Right atrium auricular region (tissue), 2 donors: ENCODE results near the gene CACNA1C. TPM values are rescaled to one million over a fixed set of nuclear protein-coding genes. Genes with fewer than 3 reads are reported as not detected.
A peak's percentile ranks its signal among the peaks of the same experiment; 100 is the strongest.

Experiments
- DNase-seq: peaks from one replicate; pipeline ENCODE4 v3.0.0-alpha.2; 2019; ENCODE audit warnings: low spot score
- H3K27ac ChIP-seq, 2 donors: fragments of 200-600 bp; sonication (generic); 1 replicate in 1 of 2; 2 replicates in 1 of 2; pipeline ENCODE4 v1.5.1; 2016 to 2019
- H3K27me3 ChIP-seq, 2 donors: fragments of 200-600 bp; sonication (generic); one replicate each; pipeline versions ENCODE4 v1.5.1 to v1.6.0; 2017 to 2019
- H3K36me3 ChIP-seq: fragments of 200-600 bp; sonication (generic); one replicate; pipeline ENCODE4 v1.5.1; 2016
- H3K4me1 ChIP-seq, 2 donors: fragments of 200-600 bp; sonication (generic); one replicate each; pipeline versions ENCODE4 v1.5.1 to v1.6.0; 2017 to 2019
- H3K4me3 ChIP-seq, 2 donors: fragments of 200-600 bp; sonication (generic); 1 replicate in 1 of 2; 2 replicates in 1 of 2; pipeline ENCODE4 v1.5.1; 2017 to 2019; ENCODE audit warnings: mild to moderate bottlenecking in 1 of 2, moderate library complexity in 1 of 2
- H3K9me3 ChIP-seq, 2 donors: fragments of 200-600 bp; sonication (generic); one replicate each; pipeline ENCODE4 v1.5.1; 2019
- CTCF ChIP-seq, 2 donors: fragments of 200-600 bp; sonication (generic); IDR thresholded peaks; one replicate each; pipeline ENCODE4 v1.5.1; 2019; ENCODE audit warnings: antibody characterized with exemption in 2 of 2
- total RNA-seq, 2 donors: library from RNA; depleted of rRNA; stranded (reverse); fragments of >200 nt; gene quantifications; one replicate each; pipeline ENCODE4 v1.1.0, GENCODE V29; 2016

The CACNA1C gene
- total RNA-seq, 2 donors from 2014 or later = 83.1 to 93.6 TPM

DNA sequence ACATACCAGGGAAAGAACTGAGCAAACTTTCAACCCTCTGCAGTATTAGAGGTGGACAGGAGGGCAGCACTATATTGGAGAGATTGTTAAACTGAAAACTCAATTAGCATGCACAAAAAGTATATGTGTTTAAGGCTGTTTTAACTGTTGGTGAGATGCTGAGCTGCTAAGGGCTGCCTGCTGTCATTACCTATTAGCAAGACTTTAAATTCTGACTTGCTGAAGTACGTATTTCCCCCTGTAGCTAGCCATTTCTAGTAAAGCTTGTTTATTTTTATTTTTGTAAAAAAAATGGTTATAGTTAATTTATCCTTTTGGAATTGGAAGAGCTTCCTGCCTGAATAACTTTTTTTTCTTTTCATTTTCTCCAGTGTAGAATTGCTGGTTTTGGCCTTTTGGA is 92.2 kb downstream of the CACNA1C start:
- Histone ChIP-seq H3K4me1 (peaks cover 0 to 45% of the 10 kb centered on the region in 2 donors), H3K36me3 (no peaks in the 10 kb centered on the region), H3K4me3 (no peak overlapping the region), H3K9me3 (no peaks in the 10 kb centered on the region), H3K27me3 (no peaks in the 10 kb centered on the region), H3K27ac (no peak overlapping the region)
- no peak for TF ChIP-seq CTCF (IDR thresholded peaks at IDR 0.05)
- DNase-seq = no peak

- H3K4me3 ChIP-seq = no peak overlapping the region
- DNase-seq = no peak
- TF ChIP-seq CTCF (IDR thresholded peaks at IDR 0.05) = no peak
- no peaks in the 10 kb centered on the region for H3K36me3 ChIP-seq
- H3K27ac ChIP-seq = peak overlapping the region in 1 of 2 donors; percentile 1
- H3K9me3 ChIP-seq = no peaks in the 10 kb centered on the region
- no peaks in the 10 kb centered on the region for H3K27me3 ChIP-seq
- peaks cover 0 to 51% of the 10 kb centered on the region in 2 donors for H3K4me1 ChIP-seq
Measured at GRCh38 chr12:2145433-2145998, 92.7 kb downstream of the CACNA1C start.

GRCh38 chr12:2147335-2147734 is 94.5 kb downstream of the CACNA1C start:
- peaks cover 0 to 56% of the 10 kb centered on the region in 2 donors for H3K4me1 ChIP-seq
- DNase-seq = no peak
- TF ChIP-seq CTCF (IDR thresholded peaks at IDR 0.05) = no peak
- no peaks in the 10 kb centered on the region for H3K9me3 ChIP-seq
- H3K36me3 ChIP-seq = no peaks in the 10 kb centered on the region
- no peak overlapping the region for H3K27ac ChIP-seq
- H3K27me3 ChIP-seq = no peaks in the 10 kb centered on the region
- H3K4me3 ChIP-seq = no peak overlapping the region

DNA sequence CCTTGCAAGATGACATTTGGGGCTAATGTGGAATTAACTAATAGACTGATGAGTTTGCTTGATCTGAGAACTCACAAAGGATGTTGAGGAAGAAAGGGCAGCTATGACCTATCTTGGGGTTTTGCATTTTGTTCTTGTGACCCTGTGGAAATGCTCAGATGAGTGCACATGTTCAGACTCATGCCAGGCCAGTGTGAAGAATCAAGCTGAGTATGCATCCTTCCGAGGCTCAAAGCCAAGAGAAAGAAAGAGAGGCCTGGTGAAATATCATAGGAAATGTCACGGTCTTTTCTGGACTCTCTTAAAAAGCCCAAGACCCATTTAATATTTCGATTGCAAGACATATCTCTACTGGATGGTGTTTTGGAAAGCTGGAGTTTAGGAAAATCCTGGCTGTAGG is 96.3 kb downstream of the CACNA1C start:
- TF ChIP-seq CTCF (IDR thresholded peaks at IDR 0.05) = no peak
- Histone ChIP-seq H3K27ac (no peak overlapping the region), H3K4me3 (no peak overlapping the region), H3K27me3 (no peaks in the 10 kb centered on the region), H3K9me3 (no peaks in the 10 kb centered on the region), H3K4me1 (peaks cover 0 to 71% of the 10 kb centered on the region in 2 donors), H3K36me3 (no peaks in the 10 kb centered on the region)
- DNase-seq = no peak

DNA sequence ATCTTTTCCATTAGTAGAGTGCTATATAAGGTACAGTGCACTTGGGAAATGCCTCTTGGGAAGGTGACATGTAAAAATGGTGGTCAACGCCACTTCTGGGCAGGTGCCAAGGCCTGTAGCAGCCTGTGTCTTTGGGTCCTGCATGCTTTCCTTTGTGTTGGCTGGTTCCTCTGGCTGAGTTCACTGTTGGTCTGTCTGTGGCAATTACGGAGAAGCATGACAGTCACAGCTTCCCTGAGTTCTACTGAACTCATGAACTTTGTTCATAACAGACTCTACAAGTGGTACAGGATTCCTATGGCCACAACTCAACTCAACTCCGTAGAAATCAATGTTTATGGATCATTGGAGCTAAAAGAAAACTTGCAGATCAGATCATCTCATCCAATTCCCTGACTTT is 98.0 kb downstream of the CACNA1C start:
- peak; percentile 53 for DNase-seq
- peak overlapping the region; percentile 18 to 41 for H3K27ac ChIP-seq
- H3K4me3 ChIP-seq = no peak overlapping the region
- no peak for TF ChIP-seq CTCF (IDR thresholded peaks at IDR 0.05)
- peaks cover 0 to 71% of the 10 kb centered on the region in 2 donors for H3K4me1 ChIP-seq
- H3K27me3 ChIP-seq = no peaks in the 10 kb centered on the region
- H3K9me3 ChIP-seq = no peaks in the 10 kb centered on the region
- no peaks in the 10 kb centered on the region for H3K36me3 ChIP-seq

DNA sequence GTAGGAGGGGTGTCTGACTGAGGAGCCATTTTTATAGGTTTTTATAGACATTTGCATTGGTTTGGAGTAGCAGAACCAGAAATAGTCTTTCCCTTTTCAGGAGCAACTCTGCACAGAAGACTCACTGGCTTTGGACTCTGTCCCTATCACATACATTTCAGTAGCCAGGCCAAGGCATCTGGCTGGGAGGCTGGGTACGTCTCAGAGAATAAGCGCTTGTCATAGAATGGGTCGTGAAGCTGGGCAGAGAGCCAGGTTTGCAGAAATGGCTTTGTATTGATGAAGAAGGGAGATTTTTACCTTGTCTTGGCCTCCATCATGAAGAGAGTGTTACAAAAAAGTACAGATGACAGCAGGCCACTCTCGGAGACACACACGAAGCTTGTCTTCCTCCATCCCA is 98.6 kb downstream of the CACNA1C start:
- peak; percentile 51 for DNase-seq
- no peaks in the 10 kb centered on the region for H3K9me3 ChIP-seq
- H3K4me3 ChIP-seq = no peak overlapping the region
- peaks cover 0 to 65% of the 10 kb centered on the region in 2 donors for H3K4me1 ChIP-seq
- H3K27me3 ChIP-seq = no peaks in the 10 kb centered on the region
- H3K27ac ChIP-seq = peak overlapping the region; percentile 18 to 41
- H3K36me3 ChIP-seq = no peaks in the 10 kb centered on the region
- no peak for TF ChIP-seq CTCF (IDR thresholded peaks at IDR 0.05)
